Hepatocyte (in vitro differentiated cells): ENCODE data around the gene EIF3D. TPM values are rescaled to one million over a fixed set of nuclear protein-coding genes. Genes with fewer than 3 reads are reported as not detected.

Experiments used
- DNase-seq: peaks from one replicate; pipeline ENCODE4 v3.0.0-alpha.2; 2016; ENCODE audit warnings: low spot score
- H2AFZ ChIP-seq: fragments of 200-600 bp; sonication (generic); 2 replicates; pipeline ENCODE4 v1.6.0; 2016; ENCODE audit warnings: antibody characterized with exemption, mild to moderate bottlenecking
- H3K27ac ChIP-seq: fragments of 200-600 bp; sonication (generic); 2 replicates; pipeline ENCODE4 v1.5.1; 2016; ENCODE audit warnings: mild to moderate bottlenecking
- H3K27me3 ChIP-seq: fragments of 200-600 bp; sonication (generic); 2 replicates; pipeline ENCODE4 v1.6.1; 2016
- H3K36me3 ChIP-seq: fragments of 200-600 bp; sonication (generic); replicated peaks from 2 replicates; pipeline ENCODE4 v1.5.1; 2016; ENCODE audit warnings: low read depth; ENCODE audit not compliant: insufficient read depth
- H3K4me1 ChIP-seq: fragments of 200-600 bp; sonication (generic); 2 replicates; pipeline ENCODE4 v1.5.1; 2016; ENCODE audit warnings: mild to moderate bottlenecking, moderate library complexity; ENCODE audit not compliant: insufficient read depth
- H3K4me2 ChIP-seq: fragments of 200-600 bp; sonication (generic); 2 replicates; pipeline ENCODE4 v1.6.0; 2016
- H3K4me3 ChIP-seq: fragments of 200-600 bp; sonication (generic); 2 replicates; pipeline ENCODE4 v1.5.1; 2016; ENCODE audit warnings: mild to moderate bottlenecking
- H3K79me2 ChIP-seq: fragments of 200-600 bp; sonication (generic); 2 replicates; pipeline ENCODE4 v1.6.0; 2017; ENCODE audit warnings: mild to moderate bottlenecking
- H3K9me2 ChIP-seq: fragments of 200-600 bp; sonication (generic); replicated peaks from 2 replicates; pipeline ENCODE4 v1.6.0; 2017; ENCODE audit warnings: mild to moderate bottlenecking; ENCODE audit not compliant: insufficient read depth
- H3K9me3 ChIP-seq: fragments of 200-600 bp; sonication (generic); 2 replicates; pipeline ENCODE4 v1.5.1; 2016; ENCODE audit warnings: low read depth, mild to moderate bottlenecking
- H4K20me1 ChIP-seq: fragments of 200-600 bp; sonication (generic); 2 replicates; pipeline ENCODE4 v1.6.0; 2016; ENCODE audit warnings: mild to moderate bottlenecking; ENCODE audit not compliant: insufficient read depth, poor library complexity, severe bottlenecking
- EZH2 ChIP-seq: fragments of 200-600 bp; sonication (generic); IDR thresholded peaks from 2 replicates; pipeline ENCODE4 v1.6.1; 2016; ENCODE audit warnings: antibody characterized with exemption, mild to moderate bottlenecking, borderline replicate concordance
- EZH2phosphoT487 ChIP-seq: fragments of 200-600 bp; sonication (generic); IDR thresholded peaks from one replicate; pipeline ENCODE4 v1.6.1; 2018; ENCODE audit warnings: antibody characterized with exemption, mild to moderate bottlenecking, low read depth, moderate library complexity; ENCODE audit not compliant: unreplicated experiment, severe bottlenecking
- WGBS: methylation state at CpG from one replicate; pipeline ENCODE4 v1.1.6; 2016; ENCODE audit warnings: low lambda C conversion rate; ENCODE audit errors: missing lambda C conversion rate; 5-methylcytosine and 5-hydroxymethylcytosine counted together
- polyA plus RNA-seq: library from polyadenylated mRNA; unstranded; fragments of >200 nt; fragmentation: Nextera tagmentation; extraction: Ambion mirVana; gene quantifications from 2 replicates; pipeline ENCODE4 v1.2.1, GENCODE V29; 2016
- total RNA-seq: library from RNA; depleted of rRNA; stranded (reverse); fragments of >200 nt; gene quantifications from 2 replicates; pipeline ENCODE4 v1.2.3, GENCODE V29; 2014
- TF ChIP-seq, protein P1 (sequence below): fragments of 200-600 bp; sonication (generic); IDR thresholded peaks from 2 replicates; pipeline ENCODE4 v1.5.1; 2016; ENCODE audit warnings: antibody characterized with exemption, mild to moderate bottlenecking; ENCODE audit not compliant: poor library complexity

Gene EIF3D
- total and polyA plus RNA-seq, 2 experiments from 2014 or later: 70.4 to 171 TPM

DNA sequence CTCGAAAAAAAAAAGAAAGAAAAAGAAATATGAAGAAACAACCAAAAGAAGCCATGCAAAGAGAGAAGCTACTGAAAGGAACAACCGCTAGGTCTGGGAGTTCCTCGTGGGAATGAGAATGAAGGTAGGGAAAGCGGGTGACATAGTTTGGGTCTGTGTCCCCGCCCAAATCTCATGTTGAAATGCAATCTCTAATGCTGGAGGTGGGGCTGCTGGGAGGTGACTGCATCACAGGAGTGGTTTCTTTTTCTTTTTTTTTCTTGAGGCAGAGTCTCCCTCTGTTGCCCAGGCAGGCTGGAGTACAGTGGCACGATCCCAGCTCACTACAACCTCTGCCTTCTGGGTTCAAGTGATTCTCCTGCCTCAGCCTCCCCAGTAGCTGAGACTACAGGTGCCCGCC is 37.8 kb downstream of the EIF3D start:
- WGBS: 94% methylated on average over 7 of the region's 7 CpGs
- H3K36me3 ChIP-seq: no peaks in the 10 kb centered on the region

DNA sequence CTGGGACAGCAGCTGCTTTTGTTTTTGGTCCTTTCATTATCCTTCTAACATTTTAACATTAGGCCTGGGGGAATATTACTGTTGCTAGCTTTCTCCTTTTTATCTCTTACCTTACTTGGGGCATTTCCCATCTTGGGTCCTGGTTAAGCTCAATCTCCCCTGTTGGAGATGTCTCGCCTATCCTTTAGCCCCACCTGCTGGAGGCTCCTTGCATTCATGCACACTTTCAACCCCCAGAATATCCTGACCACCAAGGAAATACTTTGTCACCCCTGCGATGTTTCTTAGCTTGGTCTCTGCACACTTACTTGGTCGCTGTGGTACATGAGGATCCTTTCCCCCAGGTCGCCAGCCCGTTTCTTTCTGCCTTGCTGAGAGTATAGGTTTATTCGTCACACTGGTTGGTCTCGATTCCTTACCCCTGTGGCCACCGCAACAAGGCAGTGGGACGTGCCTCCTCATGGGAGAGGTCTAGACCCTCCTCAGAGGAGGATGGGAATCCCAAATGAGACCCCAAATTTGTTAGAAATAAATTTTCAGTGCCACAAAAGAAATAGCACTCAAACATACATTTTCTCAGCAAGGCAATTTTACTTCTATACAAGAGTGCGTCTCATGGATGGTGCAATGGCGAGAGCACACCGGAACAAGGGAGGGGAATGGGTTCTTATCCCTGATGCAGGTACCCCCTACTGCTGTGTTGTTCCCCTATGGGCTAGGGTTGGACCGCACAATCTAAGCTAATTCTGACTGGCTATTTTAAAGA is 42.2 kb downstream of the EIF3D start:
- Histone ChIP-seq H3K9me2 (no peaks in the 10 kb centered on the region), H3K79me2 (no peaks in the 10 kb centered on the region), H3K27ac (no peak overlapping the region), H3K36me3 (no peaks in the 10 kb centered on the region), H4K20me1 (no peaks in the 10 kb centered on the region), H3K9me3 (no peaks in the 10 kb centered on the region), H3K27me3 (no peaks in the 10 kb centered on the region), H2AFZ (no peak overlapping the region), H3K4me2 (no peak overlapping the region), H3K4me3 (no peak overlapping the region), H3K4me1 (no peaks in the 10 kb centered on the region)
- TF ChIP-seq, protein P1, sequence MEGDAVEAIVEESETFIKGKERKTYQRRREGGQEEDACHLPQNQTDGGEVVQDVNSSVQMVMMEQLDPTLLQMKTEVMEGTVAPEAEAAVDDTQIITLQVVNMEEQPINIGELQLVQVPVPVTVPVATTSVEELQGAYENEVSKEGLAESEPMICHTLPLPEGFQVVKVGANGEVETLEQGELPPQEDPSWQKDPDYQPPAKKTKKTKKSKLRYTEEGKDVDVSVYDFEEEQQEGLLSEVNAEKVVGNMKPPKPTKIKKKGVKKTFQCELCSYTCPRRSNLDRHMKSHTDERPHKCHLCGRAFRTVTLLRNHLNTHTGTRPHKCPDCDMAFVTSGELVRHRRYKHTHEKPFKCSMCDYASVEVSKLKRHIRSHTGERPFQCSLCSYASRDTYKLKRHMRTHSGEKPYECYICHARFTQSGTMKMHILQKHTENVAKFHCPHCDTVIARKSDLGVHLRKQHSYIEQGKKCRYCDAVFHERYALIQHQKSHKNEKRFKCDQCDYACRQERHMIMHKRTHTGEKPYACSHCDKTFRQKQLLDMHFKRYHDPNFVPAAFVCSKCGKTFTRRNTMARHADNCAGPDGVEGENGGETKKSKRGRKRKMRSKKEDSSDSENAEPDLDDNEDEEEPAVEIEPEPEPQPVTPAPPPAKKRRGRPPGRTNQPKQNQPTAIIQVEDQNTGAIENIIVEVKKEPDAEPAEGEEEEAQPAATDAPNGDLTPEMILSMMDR: peak; percentile 67
- TF ChIP-seq EZH2phosphoT487: no peak
- no peak for TF ChIP-seq EZH2
- DNase-seq: peak; percentile 80
- 70% methylated on average over 13 of the region's 13 CpGs for WGBS

More for the DNA sequence above, 37.8 kb downstream of the EIF3D start:
- Histone ChIP-seq H2AFZ (no peak overlapping the region), H3K9me3 (no peaks in the 10 kb centered on the region), H3K4me2 (no peak overlapping the region), H3K27ac (no peak overlapping the region), H3K79me2 (no peaks in the 10 kb centered on the region), H3K9me2 (no peaks in the 10 kb centered on the region), H3K27me3 (no peaks in the 10 kb centered on the region), H3K4me1 (no peaks in the 10 kb centered on the region), H4K20me1 (no peaks in the 10 kb centered on the region), H3K4me3 (no peak overlapping the region)
- peak; percentile 2 for DNase-seq
- TF ChIP-seq EZH2phosphoT487: no peak
- TF ChIP-seq, protein P1: no peak
- TF ChIP-seq EZH2: no peak

DNA sequence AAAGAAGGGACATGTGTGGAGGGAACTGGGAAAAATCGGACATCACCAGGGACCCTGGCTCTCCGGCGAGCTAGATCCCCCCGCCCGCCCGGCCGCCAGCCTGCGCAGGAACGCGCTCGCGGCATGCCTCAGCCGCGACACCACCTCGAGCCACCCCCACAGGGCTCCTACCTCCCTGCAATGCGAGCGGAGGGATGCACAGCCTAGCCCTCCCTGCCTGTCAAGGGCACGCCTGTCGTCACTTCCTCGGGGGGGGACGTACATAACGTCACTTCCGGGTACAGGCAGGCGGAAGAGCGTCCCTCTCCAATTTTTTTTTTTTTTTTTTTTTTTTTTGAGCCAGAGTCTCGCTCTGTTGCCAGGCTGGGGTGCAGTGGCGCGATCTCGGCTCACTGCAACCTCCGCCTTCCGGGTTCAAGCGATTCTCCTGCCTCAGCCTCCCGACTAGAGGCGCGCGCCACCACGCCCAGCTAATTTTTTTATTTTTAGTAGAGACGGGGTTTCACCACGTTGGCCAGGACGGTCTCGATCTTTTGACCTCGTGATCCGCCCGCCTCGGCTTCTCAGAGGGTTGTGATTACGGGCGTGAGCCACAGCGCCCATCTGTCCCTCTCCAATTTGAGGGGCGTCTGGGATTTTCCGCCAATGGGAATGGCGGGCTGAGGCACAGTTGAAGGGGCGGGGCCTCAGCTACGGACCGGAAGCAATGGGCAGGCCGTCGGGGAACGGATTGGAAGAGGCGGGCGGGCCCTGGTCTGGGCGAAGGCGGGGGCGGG is 47.4 kb downstream of the EIF3D start, which contains the start of gene TXN2:
TXN2 (minus strand) TSS at position 248 of the 776 bp plus-strand sequence. CDS start 803 bp downstream, outside the sequence.
- H3K4me3 ChIP-seq: peak within 1 kb of the TSS; percentile 83
- TF ChIP-seq, protein P1: no peak
- TF ChIP-seq EZH2 (no peak), EZH2phosphoT487 (no peak)
- DNase-seq: peak; percentile 99
- H3K27me3 ChIP-seq: no peaks in the 10 kb centered on the region
- peak within 1 kb of the TSS; percentile 84 for H2AFZ ChIP-seq
- H3K4me2 ChIP-seq: peak within 1 kb of the TSS; percentile 83
- no peaks in the 10 kb centered on the region for H4K20me1 ChIP-seq
- WGBS: 2% methylated on average over 61 of the region's 62 CpGs
- no peaks in the 10 kb centered on the region for H3K9me2 ChIP-seq
- no peaks in the 10 kb centered on the region for H3K9me3 ChIP-seq
- peaks cover 6% of the 10 kb centered on the region for H3K4me1 ChIP-seq
- peak within 1 kb of the TSS; percentile 99 for H3K27ac ChIP-seq
- peaks cover 20% of the 10 kb centered on the region for H3K79me2 ChIP-seq
- H3K36me3 ChIP-seq: no peaks in the 10 kb centered on the region
